Keratinocyte (primary cell): ENCODE measurements around the gene EHMT1. TPM values are rescaled to one million over a fixed set of nuclear protein-coding genes. Genes with fewer than 3 reads are reported as not detected.

ENCODE experiments used
- DNase-seq: peaks from one replicate; pipeline ENCODE4 v3.0.0-alpha.2; 2011; ENCODE audit warnings: low read depth, missing footprints, low spot score
- FAIRE-seq: peaks from 2 replicates; lab custom pipeline; 2011; peaks lifted over from hg19 to GRCh38; lab: Jason Lieb, UNC
- H2AFZ ChIP-seq: 2 replicates; pipeline ENCODE4 v1.6.0; 2012; ENCODE audit warnings: low read length, control low read depth, inconsistent platforms; ENCODE audit not compliant: control insufficient read depth
- H3K27ac ChIP-seq: 2 replicates; pipeline ENCODE4 v1.5.1; 2011; ENCODE audit warnings: low read length; ENCODE audit not compliant: control insufficient read depth, insufficient read depth
- H3K27me3 ChIP-seq: 3 replicates; pipeline ENCODE4 v1.6.0; 2011; ENCODE audit warnings: low read length; ENCODE audit not compliant: control insufficient read depth, insufficient read depth; ENCODE audit errors: extremely low read depth
- H3K36me3 ChIP-seq, 2 experiments: 2 replicates in 1 of 2; 3 replicates in 1 of 2; pipeline ENCODE4 v1.5.1; 2011; ENCODE audit warnings: low read length in 2 of 2, mild to moderate bottlenecking in 1 of 2; ENCODE audit not compliant: control insufficient read depth in 2 of 2, insufficient read depth in 2 of 2; ENCODE audit errors: extremely low read depth in 1 of 2
- H3K4me1 ChIP-seq: 3 replicates; pipeline ENCODE4 v1.5.1; 2011; ENCODE audit warnings: low read length; ENCODE audit not compliant: control insufficient read depth, insufficient read depth; ENCODE audit errors: extremely low read depth
- H3K4me2 ChIP-seq: 3 replicates; pipeline ENCODE4 v1.6.0; 2011; ENCODE audit warnings: low read depth, low read length; ENCODE audit not compliant: control insufficient read depth, insufficient read depth; ENCODE audit errors: extremely low read depth
- H3K4me3 ChIP-seq, 3 experiments: fragments of 200-600 bp in 1 of 3; sonication (generic) in 1 of 3; 2 replicates in 2 of 3; 3 replicates in 1 of 3; pipeline ENCODE4 v1.5.1; 2011 to 2016; ENCODE audit warnings: low read length in 3 of 3, mild to moderate bottlenecking in 3 of 3, control low read depth in 2 of 3, inconsistent platforms in 1 of 3, low read depth in 1 of 3, mixed read lengths in 1 of 3, mixed run types in 1 of 3, moderate library complexity in 1 of 3; ENCODE audit not compliant: control insufficient read depth in 2 of 3, insufficient read depth in 2 of 3; ENCODE audit errors: extremely low read depth in 1 of 3
- H3K79me2 ChIP-seq: 2 replicates; pipeline ENCODE4 v1.6.0; 2012; ENCODE audit warnings: low read length; ENCODE audit not compliant: control insufficient read depth, insufficient read depth
- H3K9ac ChIP-seq: 3 replicates; pipeline ENCODE4 v1.6.0; 2011; ENCODE audit warnings: low read length; ENCODE audit not compliant: control insufficient read depth, insufficient read depth; ENCODE audit errors: extremely low read depth
- H3K9me1 ChIP-seq: 3 replicates; pipeline ENCODE4 v1.6.0; 2011; ENCODE audit warnings: low read length; ENCODE audit not compliant: control insufficient read depth, insufficient read depth; ENCODE audit errors: extremely low read depth
- H3K9me3 ChIP-seq: 2 replicates; pipeline ENCODE4 v1.5.1; 2012; ENCODE audit warnings: low read depth, low read length; ENCODE audit not compliant: control insufficient read depth
- H4K20me1 ChIP-seq: 3 replicates; pipeline ENCODE4 v1.6.0; 2011; ENCODE audit warnings: low read length; ENCODE audit not compliant: control insufficient read depth, insufficient read depth; ENCODE audit errors: extremely low read depth
- EZH2 ChIP-seq: IDR thresholded peaks from one replicate; pipeline ENCODE4 v1.6.1; 2012; ENCODE audit warnings: inconsistent platforms, mild to moderate bottlenecking, low read length, moderate library complexity
- dilution Hi-C: fragments of 300-500 bp; cut with MboI; formaldehyde crosslinking; loops from one replicate; pipeline ENCODE4 v1.7.0; 2020; ENCODE audit warnings: low sequenced_read_pairs; ENCODE audit not compliant: extremely low pct_ligation_motif_present
- polyA plus RNA-seq, 5 experiments: library from polyadenylated mRNA; depleted of rRNA in 3 of 5; stranded (reverse) in 3 of 5; stranded (forward) in 1 of 5; unstranded in 1 of 5; fragments of >200 nt; gene quantifications; 1 replicate in 1 of 5; 2 replicates in 3 of 5; 3 replicates in 1 of 5; pipeline versions ENCODE4 v1.2.1 to v1.2.3, GENCODE V29; 2011 to 2012; ENCODE audit warnings: missing spikeins in 2 of 5, low read depth in 1 of 5, low replicate concordance in 1 of 5
- TF ChIP-seq, protein P1 (sequence below), 3 experiments: IDR thresholded peaks in 1 of 3; conservative IDR thresholded peaks in 1 of 3; optimal IDR thresholded peaks in 1 of 3; 2 replicates in 2 of 3; 3 replicates in 1 of 3; pipeline versions ENCODE3 to v1.5.1; 2011; ENCODE audit warnings: low read length in 3 of 3, mild to moderate bottlenecking in 3 of 3, moderate library complexity in 2 of 3, control low read depth in 1 of 3, inconsistent platforms in 1 of 3; ENCODE audit not compliant: insufficient read depth in 2 of 3; ENCODE audit errors: extremely low read depth in 1 of 3

EHMT1 gene
- polyA plus RNA-seq, 1 donor (not counting 4 experiments of a cell fraction or from before 2014, with no cell fraction given), result 25.9 TPM

DNA sequence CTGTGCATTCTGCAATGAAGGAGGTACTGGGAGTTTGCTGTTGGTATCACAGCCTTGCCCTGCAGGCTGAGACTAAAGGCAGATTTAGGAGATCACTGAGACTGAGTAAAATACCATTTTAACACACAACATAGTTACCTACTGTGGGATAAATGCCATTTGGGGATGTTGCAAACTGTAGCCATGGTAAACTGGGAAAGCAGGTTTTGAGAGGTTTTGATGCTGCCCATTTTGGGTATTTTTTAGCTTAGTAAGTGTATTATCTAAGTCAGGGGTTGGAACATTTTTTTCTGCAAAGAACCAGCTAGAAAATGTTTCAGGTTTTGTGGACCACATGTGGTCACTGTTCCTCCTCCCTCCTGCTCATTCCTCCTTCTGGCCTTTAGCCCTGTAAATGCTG lies 108.9 kb downstream of the EHMT1 start:
- Histone ChIP-seq H2AFZ (no peak overlapping the region), H3K36me3 (peaks cover 16 to 22% of the 10 kb centered on the region in 2 experiments), H3K79me2 (peaks cover 30% of the 10 kb centered on the region), H3K27ac (no peak overlapping the region), H4K20me1 (peaks cover 12% of the 10 kb centered on the region), H3K27me3 (no peaks in the 10 kb centered on the region), H3K4me2 (no peak overlapping the region), H3K4me1 (peaks cover 4% of the 10 kb centered on the region), H3K9me3 (no peaks in the 10 kb centered on the region), H3K9me1 (peaks cover 3% of the 10 kb centered on the region), H3K9ac (no peak overlapping the region), H3K4me3 (no peak overlapping the region)
- dilution Hi-C loops, result no loop called here
- TF ChIP-seq, protein P1, sequence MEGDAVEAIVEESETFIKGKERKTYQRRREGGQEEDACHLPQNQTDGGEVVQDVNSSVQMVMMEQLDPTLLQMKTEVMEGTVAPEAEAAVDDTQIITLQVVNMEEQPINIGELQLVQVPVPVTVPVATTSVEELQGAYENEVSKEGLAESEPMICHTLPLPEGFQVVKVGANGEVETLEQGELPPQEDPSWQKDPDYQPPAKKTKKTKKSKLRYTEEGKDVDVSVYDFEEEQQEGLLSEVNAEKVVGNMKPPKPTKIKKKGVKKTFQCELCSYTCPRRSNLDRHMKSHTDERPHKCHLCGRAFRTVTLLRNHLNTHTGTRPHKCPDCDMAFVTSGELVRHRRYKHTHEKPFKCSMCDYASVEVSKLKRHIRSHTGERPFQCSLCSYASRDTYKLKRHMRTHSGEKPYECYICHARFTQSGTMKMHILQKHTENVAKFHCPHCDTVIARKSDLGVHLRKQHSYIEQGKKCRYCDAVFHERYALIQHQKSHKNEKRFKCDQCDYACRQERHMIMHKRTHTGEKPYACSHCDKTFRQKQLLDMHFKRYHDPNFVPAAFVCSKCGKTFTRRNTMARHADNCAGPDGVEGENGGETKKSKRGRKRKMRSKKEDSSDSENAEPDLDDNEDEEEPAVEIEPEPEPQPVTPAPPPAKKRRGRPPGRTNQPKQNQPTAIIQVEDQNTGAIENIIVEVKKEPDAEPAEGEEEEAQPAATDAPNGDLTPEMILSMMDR (optimal IDR thresholded peaks at IDR 0.05 in 1 of 3, IDR thresholded peaks at IDR 0.05 in 1 of 3, conservative IDR thresholded peaks at IDR 0.05 in 1 of 3; ENCODE audit: extremely low read depth in 1 of 3, insufficient read depth in 2 of 3, low read length in 3 of 3), result no peak
- TF ChIP-seq EZH2, result no peak
- DNase-seq (no peak), FAIRE-seq (no peak)

DNA sequence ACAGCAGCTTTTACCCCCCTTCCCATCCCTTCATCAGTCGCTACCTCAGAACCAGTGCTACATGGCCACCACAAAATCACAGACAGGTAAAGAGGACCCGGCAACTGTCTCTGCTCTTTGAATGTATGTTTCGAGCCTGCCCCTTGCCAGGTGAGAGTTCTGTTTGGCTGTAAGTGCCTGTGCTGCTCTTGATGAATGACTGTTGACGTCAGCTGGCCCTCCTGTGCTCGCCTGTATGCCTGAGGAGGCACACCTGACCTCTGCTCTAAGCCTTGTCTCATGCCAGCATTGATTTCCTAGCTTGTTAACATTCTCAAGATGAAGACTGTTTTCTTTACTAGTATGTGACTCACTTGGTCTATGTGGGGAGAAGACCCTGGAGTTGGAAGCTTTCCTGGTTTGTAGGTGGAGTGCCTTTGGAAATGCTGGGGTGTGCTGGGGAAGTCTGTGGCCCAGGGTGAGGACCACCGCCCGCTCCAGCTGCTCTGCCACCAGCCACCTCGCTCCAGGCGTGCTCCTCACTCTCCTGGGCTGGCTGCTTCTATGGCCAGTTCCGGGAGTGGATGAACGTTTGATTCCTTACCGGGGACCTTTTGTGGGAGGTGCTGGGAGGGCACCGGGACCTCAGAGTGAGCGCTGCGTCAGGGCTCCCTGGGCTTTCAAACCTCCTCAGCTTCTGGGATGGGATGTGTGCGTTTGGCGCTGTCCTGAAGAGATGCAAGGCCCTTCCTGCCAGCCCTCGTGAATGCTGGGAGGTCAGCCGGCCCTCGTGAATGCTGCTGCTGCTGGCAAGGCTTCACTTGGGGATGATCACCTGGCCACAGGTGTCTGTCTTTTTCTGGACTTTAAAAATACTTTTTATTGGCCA lies 109.9 kb downstream of the EHMT1 start:
- Histone ChIP-seq H3K9me3 (no peaks in the 10 kb centered on the region), H3K36me3 (peaks cover 19 to 22% of the 10 kb centered on the region in 2 experiments), H3K27ac (no peak overlapping the region), H3K4me3 (no peak overlapping the region), H3K79me2 (peaks cover 29% of the 10 kb centered on the region), H4K20me1 (peaks cover 12% of the 10 kb centered on the region), H3K27me3 (no peaks in the 10 kb centered on the region), H3K9ac (no peak overlapping the region), H2AFZ (no peak overlapping the region), H3K4me1 (peaks cover 3% of the 10 kb centered on the region), H3K4me2 (no peak overlapping the region), H3K9me1 (peaks cover 3% of the 10 kb centered on the region)
- DNase-seq (no peak), FAIRE-seq (no peak)
- dilution Hi-C loops, result no loop called here
- TF ChIP-seq, protein P1 (optimal IDR thresholded peaks at IDR 0.05 in 1 of 3, IDR thresholded peaks at IDR 0.05 in 1 of 3, conservative IDR thresholded peaks at IDR 0.05 in 1 of 3; ENCODE audit: extremely low read depth in 1 of 3, insufficient read depth in 2 of 3, low read length in 3 of 3), result no peak
- no peak for TF ChIP-seq EZH2
